ENCODE results near the gene GGA1.

GGA1 gene

DNA sequence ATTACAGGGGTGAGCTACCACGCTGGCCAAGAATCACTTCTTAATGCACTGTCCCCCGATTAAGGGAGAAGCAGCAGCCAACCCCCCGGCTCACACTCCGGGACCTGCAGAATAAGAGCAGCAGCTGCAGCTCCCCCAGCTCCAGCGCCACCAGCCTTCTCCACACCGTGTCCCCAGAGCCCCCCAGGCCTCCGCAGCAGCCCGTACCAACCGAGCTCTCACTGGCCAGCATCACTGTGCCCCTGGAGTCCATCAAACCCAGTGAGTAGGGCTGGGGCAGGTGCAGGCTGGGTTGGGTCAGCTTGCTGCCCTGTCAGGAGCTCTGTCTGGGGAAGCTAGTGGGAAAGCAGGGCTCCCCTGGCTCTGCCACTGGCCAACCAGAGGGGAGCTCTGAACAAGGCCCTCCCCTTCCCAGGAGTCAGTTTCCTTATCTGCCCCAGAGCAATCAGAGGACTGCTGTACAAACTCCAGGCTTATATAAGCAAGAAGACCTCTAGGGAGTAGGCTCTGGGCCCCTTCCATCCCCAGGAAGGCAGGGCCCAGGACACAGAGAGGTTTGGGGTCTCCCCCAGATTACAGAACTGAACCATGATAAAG, 22.3 kb downstream of the GGA1 start:
- DNase-seq (ENCODE audit: low read depth), result no peak

- no peak for DNase-seq (ENCODE audit: low read depth)
These were observed 23.0 kb downstream of the GGA1 start for GRCh38 chr22:37631448-37632173.

GRCh38 chr22:37632174-37633088, 23.8 kb downstream of the GGA1 start:
- no peak for DNase-seq (ENCODE audit: low read depth)

GRCh38 chr22:37633089-37633624, 24.5 kb downstream of the GGA1 start:
- no peak for DNase-seq (ENCODE audit: low read depth)

DNA sequence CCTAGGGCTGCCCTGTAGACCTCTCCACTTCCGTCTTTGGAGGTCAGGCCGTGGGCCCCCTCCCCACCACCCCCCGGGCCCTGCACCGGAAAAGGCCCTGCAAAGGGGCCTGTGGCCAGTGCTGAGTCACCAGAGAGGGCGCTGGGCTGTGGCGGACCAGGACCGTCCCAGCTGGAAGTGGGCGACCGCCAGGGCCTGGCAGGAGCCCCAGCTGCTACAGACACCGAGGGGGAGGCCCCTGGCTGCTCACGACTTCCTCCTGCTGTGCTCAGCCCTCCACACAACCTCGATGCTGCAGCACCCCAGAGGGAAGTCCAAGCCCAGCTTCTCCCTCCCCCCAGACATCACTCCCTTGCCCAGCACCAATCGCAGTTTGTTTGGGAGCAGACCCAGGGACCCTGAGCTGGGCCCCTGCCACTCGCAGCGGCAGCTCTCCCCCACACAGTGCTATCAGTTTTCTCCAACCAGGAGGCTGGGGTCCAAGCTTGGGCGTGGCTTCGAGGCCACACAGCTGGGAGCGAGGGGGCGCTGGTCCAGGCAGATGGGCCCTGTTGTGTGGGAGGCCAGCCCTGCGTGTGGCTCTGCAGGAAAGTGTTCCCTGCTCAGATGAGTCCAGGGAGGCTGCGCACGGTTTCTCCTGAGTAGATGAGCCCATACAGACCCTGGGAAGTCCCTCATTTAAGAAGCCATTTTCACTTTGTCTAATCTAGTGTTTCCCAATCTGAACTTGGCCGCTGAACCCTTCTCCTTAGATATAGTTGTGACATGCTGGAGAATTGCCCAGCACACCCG, 25.2 kb downstream of the GGA1 start:
- DNase-seq (ENCODE audit: low read depth), result no peak

DNA sequence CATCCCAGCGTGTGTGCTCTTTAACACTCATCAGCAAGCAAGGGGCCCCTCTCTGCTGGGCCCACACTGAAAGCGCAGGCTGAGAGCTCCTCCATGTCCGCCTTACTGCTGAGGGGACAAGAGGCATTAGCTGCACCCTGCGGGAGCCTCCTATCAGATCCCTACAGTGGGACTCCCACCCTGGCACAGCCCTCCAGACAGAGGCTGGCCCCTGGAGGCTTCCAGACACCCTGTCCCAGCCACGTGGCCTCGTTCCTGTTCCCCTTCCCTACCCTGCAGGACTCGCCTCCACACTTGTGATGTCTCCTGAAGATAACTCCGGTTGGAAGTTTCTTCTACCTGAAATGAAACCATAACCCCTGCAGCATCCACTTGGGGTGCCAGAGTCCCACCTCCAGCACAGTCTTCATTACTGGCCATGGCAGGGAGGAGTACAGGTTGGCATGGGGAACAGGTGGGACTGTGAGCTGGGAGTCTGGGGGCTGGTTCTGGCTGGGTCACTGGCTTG, 25.8 kb downstream of the GGA1 start:
- no peak for DNase-seq (ENCODE audit: low read depth)

- no peak for DNase-seq (ENCODE audit: low read depth)
These were observed 26.5 kb downstream of the GGA1 start for GRCh38 chr22:37635157-37635556.

DNA sequence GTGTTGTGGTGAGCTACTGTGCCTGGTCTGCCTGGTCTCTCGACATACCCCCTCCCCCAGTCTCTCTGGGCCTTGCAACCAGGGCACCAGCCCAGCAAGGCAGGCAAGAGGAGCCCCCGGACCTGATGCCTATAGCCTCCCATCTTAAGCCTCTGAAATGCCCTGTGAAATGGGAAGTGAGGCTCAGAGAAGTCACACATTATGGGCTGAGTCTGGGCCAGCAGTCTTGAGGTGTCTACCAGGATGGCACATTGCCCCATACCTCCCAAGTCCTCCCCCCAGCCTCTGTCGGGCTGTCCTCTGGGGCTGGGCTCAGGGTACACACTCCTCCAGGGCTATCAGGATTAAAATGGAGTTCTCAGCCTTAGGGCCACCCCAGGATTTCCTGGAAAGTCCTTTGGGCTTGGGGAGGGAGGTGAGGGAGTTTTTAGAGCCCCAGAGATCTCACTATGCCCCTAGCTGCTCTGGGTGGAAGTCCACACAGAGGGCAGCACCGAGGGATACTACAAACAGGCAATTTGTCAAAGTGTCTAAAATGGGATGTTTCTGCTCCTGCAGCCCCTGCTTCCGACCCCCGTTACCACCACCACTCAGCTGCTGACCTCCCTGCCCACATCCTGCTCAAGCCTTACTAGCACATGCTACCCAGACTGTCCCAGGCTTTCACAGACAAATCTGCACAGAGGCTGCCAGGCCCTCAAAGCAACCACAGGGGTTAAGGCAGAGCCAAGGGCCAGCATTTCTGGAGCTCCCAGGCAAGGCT, 27.7 kb downstream of the GGA1 start:
- DNase-seq (ENCODE audit: low read depth), result no peak

DNA sequence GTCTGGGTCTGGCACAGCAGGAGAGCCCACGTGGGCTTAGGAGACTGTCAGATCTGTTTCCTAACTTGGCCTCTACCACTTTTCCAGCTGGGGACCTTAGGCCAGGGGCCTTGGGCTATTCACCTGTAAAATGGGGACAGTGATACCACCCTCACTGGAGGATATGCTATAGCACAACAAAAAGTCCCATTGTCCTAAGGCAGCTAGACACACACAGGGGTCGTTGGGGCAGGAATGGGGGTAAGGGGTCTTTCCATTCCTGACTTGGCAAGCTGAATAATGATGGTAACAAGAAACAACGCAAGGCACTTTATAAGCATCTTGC, 28.3 kb downstream of the GGA1 start:
- no peak for DNase-seq (ENCODE audit: low read depth)

- no peak for DNase-seq (ENCODE audit: low read depth)
These were observed 29.9 kb downstream of the GGA1 start for GRCh38 chr22:37638391-37639069.

- DNase-seq (ENCODE audit: low read depth), result no peak
These were observed 30.6 kb downstream of the GGA1 start, which contains the start of gene SH3BP1 for GRCh38 chr22:37639070-37639760. Gene SH3BP1, plus strand, starts transcription at chr22:37639669. Its CDS starts 119 bp downstream, at chr22:37639788.

DNA sequence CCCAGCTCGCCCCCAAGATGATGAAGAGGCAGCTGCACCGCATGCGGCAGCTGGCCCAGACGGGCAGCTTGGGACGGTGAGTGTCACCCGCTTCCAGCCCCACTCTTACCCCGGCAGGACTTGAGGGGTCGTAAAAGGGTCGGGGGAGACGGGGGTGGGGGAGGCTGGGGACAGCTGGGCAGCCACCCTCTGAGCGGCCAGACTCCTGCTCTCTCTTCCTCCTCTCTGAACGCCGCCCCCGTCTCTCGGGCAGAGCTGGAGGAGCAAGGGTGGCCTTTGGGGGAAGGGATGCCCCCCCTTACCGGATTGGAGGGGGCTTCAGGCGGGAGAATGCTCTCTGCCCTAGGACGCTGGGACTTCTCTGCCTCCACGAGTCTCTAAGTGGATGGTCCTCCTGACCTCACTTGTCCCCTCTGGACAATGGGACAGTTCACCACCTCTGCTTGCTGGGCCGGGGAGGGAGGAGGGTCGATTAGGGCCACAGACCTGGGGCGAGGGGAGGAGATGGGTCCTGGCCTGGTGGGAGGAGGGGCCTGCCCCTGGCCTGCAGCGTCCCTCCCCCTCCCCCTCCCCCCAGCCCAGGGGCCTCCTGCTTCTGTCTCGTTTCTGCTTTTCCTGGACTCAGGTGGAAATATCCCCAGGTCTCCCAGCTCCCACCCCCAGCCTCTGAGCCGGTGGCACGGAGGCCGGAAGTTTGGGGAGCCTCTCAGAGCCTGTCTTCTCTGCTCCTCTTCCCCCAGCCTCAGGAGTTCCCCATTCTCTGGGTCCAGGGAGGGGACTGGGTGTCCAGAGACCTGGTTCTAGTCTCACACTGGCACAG, 31.3 kb downstream of the GGA1 start:
- DNase-seq (ENCODE audit: low read depth), result no peak

GRCh38 chr22:37640591-37641560, 32.2 kb downstream of the GGA1 start:
- no peak for DNase-seq (ENCODE audit: low read depth)

DNA sequence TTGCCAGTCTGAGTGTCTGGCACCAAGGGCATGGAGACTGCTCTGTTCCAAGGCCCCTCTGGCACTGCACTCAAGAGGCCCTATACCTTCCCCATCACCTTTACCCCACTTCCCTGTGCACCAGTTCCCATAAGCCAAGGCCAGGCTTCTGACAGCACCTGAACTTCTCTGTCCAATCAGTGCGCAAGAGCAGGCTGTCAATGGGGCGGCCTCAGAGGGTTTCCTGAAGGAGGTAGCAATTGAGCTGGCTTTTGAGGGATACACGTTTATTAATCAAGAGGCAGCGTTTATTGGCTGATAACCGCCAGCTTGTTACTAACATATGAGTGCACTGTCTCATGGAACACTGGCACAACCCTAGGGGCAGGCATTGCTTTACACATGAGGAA, 32.9 kb downstream of the GGA1 start:
- DNase-seq (ENCODE audit: low read depth), result no peak

DNA sequence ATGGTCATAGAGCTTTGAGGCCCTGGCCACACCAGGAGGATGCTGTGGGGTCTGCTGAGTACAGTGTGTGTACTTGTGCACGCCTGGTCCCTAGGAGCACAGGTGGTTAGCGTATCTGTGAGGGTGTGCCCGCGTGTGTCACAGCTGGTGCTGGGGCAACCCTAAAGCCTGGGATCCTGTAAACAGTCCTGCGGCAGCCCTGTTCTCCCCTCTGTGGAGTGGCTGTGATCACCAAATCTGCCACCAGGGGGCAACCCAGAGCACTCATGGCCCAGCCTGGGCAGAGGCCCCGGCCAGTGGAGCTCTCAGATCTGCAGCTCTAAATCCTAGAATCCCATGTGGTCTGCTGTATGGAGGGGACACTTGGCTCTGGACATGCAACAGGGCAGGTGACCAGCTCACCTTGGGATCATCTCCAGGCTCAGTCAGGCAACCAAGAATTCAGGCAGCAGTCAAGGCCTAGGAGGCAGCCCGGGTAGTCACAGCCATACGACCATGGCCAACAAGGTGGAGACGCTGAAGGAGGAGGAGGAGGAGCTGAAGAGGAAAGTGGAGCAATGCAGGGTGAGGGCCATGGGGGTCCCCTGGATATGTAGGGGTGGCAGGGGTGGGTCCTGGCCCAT, 34.7 kb downstream of the GGA1 start:
- no peak for DNase-seq (ENCODE audit: low read depth)

DNA sequence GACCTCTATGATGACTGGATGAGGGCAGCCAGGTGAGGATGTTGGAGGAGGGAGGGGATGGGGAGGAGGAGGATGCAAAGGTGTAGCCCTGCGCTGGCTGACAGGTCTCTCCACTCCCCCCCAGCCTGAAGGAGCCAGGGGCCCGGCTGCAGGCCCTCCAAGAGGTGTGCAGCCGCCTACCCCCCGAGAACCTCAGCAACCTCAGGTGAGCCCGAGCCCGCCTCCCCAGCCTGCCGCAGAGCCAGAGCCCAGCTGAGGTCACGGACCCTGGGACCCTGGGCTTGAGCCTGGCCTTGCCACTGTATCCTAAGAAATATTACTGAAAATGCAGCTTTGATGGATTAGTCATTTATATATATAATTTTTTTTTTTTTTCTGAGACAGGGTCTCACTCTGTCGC, 38.7 kb downstream of the GGA1 start:
- DNase-seq (ENCODE audit: low read depth), result no peak

GRCh38 chr22:37647928-37648327, 39.3 kb downstream of the GGA1 start:
- DNase-seq (ENCODE audit: low read depth), result no peak

Measured in HS-5 (cell line).